Stimulated activated CD8-positive, alpha-beta memory T cell treated with anti-CD3 and anti-CD28 coated beads, Interleukin-7, amount 100 ng/mL, for 4 hours (primary cell): ENCODE results near the gene FARS2.

Source experiments
- DNase-seq, 2 donors: peaks; one replicate each; pipeline ENCODE4 v3.0.0-alpha.2; 2020; ENCODE audit warnings: low read depth in 2 of 2

The FARS2 gene

GRCh38 chr6:5287205-5287965 is 26.1 kb downstream of the FARS2 start:
- no peak for DNase-seq

DNA sequence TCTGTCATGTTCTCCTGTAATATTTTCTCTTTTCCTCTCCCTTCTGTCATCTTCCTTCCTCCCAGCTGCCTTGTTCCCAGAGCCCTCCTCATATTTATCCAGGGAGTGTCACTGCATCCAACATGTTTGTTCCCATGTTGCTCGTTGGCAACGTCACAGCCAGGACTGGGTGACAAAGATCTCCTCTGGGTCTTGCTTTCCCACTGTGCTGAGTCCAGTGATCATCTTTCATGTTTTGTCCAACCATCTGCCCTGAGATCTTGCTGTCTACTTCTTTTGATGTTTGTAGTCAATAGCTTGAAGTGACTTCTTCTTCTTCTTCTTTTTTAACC is 26.6 kb downstream of the FARS2 start:
- no peak for DNase-seq

- no peak for DNase-seq
Observed at GRCh38 chr6:5290097-5290496, 28.8 kb downstream of the FARS2 start.

DNA sequence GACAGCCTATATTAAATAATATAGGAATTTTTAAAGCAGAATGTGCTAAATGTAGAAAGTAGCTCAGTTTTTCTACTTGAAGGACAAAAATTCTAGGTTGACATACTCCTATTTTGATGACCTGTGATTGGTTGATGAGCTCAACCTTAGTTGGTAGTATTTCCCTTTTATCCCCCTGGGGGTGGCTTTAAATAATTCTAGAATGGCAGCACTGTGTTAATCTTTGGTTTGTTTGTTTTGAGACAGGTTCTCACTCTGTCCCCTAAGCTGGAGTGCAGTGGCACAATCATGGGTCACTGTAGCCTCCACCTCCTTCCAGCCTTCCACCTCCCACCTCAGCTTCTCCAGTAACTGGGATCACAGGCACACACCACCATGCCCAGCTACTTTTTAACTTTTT is 29.2 kb downstream of the FARS2 start:
- DNase-seq, result no peak

- DNase-seq, result no peak
Observed at GRCh38 chr6:5292154-5292553, 30.8 kb downstream of the FARS2 start.

DNA sequence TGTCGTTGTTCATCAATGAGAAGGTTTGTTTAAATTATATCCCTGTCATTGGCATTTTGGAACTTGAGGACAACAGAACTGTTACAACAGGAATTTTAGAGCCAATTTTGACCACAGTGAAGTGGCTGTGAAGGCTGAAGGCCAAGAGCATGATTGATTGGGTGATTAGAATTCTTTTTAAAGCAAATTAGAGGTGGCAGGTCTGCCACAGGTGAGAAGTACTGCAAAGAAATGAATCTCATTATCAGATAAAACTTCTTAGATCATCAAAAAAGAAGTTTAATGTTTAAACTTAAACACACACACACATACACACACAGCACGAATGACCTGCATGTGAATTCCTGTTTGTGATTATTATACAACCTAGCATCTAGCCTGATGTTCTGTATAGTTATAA is 32.4 kb downstream of the FARS2 start:
- no peak for DNase-seq

DNA sequence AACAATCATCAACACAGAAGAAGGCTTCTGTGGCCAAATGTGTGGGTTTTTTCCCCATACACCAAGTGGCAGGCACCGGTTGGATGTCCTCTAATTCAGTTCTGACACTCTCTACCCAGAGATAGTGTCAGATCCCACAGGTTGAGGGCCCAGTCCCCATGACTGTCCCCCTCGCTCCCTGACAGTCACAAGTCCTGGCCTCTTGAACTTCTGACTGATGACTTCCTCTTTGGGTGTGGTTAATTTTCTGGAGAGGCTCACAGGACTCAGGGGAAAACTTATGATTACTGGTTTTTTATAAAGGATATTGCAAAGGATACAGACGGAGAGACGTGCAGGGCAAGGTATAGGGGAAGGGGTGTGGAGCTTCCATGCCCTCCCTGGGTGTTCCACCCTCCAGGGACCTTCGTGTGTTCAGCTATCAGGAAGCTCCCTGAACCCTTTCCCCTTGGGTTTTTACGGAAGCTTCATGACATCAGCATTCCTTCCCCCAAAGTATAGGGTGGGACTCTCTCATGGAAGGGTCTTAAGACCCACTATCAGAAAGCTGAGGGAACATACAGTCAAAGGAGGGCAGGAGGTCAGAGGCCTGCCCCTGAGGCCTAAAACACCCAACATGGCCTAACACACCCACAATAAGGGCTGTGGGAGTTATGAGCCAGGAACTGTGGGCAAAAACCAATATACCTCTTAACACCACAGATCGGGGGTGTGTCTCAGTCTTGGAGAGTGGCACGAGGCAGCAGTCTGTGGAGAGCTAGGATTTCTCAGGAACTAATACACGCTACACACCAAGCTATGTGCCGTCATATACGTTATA is 33.3 kb downstream of the FARS2 start:
- DNase-seq, result no peak

GRCh38 chr6:5295623-5296022 is 34.3 kb downstream of the FARS2 start:
- DNase-seq, result no peak

DNA sequence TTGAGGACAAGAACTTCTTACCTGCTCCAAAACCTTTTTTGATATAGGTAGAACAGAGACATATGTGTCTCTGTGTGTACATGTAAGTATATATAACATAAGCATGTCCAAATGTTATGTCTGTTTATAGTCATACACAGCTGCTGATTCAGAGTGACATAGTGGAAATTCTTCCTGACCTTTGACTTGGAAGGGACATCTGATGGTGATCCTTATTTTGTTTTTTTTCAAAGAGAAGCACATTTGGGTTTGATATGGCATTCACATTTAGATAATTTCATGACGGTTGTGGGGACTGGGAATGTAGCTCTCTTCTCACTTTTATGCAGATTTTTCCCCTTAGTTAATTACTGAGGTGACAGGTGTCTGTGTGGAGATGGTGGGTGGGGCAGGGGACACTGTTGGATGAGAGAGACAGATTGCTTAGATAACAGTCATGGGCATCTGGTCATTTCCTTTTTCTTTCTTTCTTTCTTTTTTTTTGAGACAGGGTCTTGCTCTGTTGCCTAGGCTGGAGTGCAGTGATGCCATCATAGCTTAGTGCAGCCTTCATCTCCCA is 39.0 kb downstream of the FARS2 start:
- no peak for DNase-seq

GRCh38 chr6:5302220-5302946 is 41.1 kb downstream of the FARS2 start:
- DNase-seq, result no peak

GRCh38 chr6:5302995-5303622 is 41.8 kb downstream of the FARS2 start:
- peak; percentile 27 to 31 for DNase-seq

- no peak for DNase-seq
Observed at GRCh38 chr6:5303682-5304081, 42.4 kb downstream of the FARS2 start.

DNA sequence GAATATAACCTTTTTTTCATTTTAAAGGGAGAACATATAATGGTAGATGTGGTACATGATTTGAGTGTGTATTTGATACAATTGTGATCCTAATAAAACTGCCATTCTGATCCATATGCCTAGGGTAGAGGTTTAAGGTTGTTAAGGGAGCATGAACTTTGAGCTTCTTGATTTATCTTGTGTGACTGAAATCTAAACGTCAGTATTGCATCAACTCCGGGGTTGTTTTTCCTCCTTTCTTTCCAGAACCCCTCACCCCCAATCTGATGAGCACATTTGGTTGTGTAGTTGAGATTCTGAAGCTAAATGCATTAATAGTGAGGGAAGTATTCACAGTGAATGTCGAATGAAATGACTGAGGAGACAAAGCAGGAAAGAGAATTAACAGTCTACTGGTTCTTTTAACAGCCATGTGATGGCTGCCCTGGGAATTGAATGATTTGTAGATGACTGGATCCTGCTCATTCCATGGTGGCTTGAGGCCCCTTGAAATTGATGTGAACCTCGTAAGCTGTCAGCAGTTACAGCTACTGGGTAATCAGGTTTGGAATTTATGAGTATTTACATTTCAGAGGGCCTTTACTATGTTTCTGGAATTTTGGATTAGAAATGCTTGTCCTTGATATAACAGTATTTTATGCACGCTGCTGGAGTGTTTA is 44.8 kb downstream of the FARS2 start:
- no peak for DNase-seq

GRCh38 chr6:5307058-5307457 is 45.7 kb downstream of the FARS2 start:
- no peak for DNase-seq

DNA sequence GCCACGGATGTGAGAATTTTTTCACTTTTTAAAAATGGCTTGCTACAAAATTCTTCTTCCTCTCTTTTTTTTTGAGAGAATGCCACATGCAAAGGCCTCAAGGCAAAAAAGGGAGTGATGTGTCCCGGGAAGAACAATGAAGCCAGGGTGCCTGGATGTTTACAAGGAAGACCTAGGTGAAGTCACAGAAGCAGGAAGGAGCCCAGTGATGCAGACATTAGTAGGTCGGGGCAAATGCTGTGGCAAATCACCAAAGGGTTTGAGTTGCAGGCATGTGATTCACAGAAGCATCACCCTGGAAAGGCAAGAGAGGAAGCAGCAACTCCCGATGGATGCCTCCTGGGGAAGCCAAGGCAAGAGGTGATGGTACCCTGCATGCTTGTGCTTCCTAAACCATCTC is 46.8 kb downstream of the FARS2 start:
- DNase-seq, result no peak

DNA sequence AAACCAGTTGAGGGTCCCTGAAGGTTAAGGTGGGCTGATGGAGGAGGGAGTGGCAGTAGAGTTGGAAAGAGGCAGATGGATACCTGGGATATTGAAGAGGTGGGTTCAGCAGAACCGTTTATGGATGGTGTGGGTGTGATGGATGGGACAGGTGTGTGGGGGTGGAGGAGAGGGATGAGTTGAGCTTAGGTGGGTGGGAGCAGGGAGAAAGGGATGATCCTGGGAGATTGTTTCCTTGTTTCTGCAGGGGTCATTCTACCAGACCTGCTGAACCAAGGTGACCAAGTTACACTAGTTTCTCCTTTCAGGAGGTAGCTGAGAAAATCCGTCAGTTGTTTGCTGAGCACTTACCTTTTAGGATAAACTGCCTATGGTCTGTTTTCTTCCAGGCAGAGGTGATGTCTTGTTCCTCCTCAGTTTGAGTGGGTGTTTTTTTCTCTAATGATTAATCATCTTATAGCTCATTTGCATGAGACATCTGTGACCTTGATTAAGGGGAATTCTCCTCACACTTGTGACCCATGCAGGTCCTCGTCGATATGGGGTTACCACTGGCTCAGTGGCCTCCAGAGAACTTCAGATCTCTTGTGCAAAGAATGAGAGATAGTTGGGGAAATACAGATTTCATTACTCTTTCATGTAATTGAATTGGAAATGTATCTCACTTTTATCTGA is 53.0 kb downstream of the FARS2 start:
- DNase-seq, result no peak

- DNase-seq, result no peak
Observed at GRCh38 chr6:5315881-5316280, 54.6 kb downstream of the FARS2 start.

GRCh38 chr6:5316951-5317350 is 55.6 kb downstream of the FARS2 start:
- DNase-seq, result no peak

DNA sequence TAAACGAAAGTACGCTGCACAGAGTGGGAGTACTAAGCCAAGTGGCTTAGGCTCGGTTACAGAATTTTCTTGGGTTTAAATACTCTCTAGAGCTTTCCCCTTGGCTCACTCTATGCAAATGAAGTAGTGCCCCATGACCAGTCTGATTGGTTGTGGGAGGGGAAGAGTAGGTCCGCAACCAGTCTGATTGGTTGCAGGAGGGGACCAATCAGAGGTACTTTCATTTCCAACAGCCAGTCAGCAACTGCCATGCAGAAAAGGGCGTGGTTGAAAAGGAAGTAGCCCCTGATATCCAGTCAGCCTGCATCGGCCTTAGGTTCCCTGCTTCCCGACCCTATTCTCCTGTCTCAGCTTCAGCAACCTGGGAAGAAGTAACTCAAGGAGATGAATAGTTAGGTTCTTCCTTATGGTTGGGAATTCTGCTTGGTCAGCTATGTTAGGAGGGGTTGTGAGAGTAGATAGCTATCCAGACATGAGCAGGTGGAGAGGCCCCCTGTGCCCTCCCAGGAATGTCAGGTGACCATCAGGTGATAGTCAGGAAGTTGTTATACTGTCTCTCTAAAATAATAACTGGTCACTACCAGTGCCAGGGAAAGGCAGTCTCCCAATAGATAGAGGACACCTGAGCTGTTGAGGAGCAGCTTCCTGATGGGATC is 57.4 kb downstream of the FARS2 start:
- no peak for DNase-seq

GRCh38 chr6:5323979-5324378 is 62.7 kb downstream of the FARS2 start:
- DNase-seq, result no peak
